SK-N-SH (cell line): ENCODE measurements around the gene FADS1.

Experiments
- EP300 ChIP-seq, 2 experiments: IDR thresholded peaks; 2 replicates each; pipeline versions ENCODE4 v1.4.0 to v1.6.1; 2012; ENCODE audit warnings: borderline replicate concordance in 1 of 2, low read depth in 1 of 2, low read length in 1 of 2
- JUND ChIP-seq: IDR thresholded peaks from 2 replicates; pipeline ENCODE4 v1.4.0; 2012
- TF ChIP-seq, protein P1 (sequence below): fragments of 200-600 bp; sonication (generic); IDR thresholded peaks from 2 replicates; pipeline ENCODE4 v1.6.1; 2017; ENCODE audit warnings: antibody characterized with exemption, mild to moderate bottlenecking, moderate library complexity
- TF ChIP-seq, protein P2 (sequence below): IDR thresholded peaks from 2 replicates; pipeline ENCODE4 v1.4.0; 2012; ENCODE audit warnings: low read depth, borderline replicate concordance

DNA sequence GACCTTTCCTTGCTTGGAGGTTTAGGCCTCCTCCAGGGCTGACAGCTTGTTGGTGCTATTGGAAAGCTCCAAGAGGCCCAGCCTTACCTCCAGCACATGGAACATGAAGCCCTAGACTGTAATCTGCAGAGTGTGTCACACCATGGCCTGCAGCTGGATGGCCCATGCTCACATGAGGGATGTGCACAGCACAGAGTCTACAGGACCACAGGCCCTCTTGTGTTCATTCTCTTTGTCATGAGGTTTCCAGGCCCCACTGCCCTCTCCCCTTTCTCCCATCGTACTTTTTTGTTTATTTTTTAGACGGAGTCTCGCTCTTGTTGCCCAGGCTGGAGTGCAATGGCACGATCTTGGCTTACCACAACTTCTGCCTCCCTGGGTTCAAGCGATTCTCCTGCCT is 10.0 kb downstream of the FADS1 start:
- TF ChIP-seq, protein P1, sequence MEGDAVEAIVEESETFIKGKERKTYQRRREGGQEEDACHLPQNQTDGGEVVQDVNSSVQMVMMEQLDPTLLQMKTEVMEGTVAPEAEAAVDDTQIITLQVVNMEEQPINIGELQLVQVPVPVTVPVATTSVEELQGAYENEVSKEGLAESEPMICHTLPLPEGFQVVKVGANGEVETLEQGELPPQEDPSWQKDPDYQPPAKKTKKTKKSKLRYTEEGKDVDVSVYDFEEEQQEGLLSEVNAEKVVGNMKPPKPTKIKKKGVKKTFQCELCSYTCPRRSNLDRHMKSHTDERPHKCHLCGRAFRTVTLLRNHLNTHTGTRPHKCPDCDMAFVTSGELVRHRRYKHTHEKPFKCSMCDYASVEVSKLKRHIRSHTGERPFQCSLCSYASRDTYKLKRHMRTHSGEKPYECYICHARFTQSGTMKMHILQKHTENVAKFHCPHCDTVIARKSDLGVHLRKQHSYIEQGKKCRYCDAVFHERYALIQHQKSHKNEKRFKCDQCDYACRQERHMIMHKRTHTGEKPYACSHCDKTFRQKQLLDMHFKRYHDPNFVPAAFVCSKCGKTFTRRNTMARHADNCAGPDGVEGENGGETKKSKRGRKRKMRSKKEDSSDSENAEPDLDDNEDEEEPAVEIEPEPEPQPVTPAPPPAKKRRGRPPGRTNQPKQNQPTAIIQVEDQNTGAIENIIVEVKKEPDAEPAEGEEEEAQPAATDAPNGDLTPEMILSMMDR, result no peak
- TF ChIP-seq JUND (no peak), EP300 (IDR thresholded peaks at IDR 0.05; ENCODE audit: borderline replicate concordance in 1 of 2, low read depth in 1 of 2, low read length in 1 of 2) (no peak)
- TF ChIP-seq, protein P2, sequence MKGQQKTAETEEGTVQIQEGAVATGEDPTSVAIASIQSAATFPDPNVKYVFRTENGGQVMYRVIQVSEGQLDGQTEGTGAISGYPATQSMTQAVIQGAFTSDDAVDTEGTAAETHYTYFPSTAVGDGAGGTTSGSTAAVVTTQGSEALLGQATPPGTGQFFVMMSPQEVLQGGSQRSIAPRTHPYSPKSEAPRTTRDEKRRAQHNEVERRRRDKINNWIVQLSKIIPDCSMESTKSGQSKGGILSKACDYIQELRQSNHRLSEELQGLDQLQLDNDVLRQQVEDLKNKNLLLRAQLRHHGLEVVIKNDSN, result no peak
